K562 treated with DMSO at 1 percent for 12 hours (cell line): ENCODE measurements around the gene TGM1. TPM values are rescaled to one million over a fixed set of nuclear protein-coding genes. Genes with fewer than 3 reads are reported as not detected.

Experiments used
- total RNA-seq: library from RNA; unstranded; fragments of 300-600 nt; gene quantifications from 2 replicates; pipeline ENCODE4 v1.2.3, GENCODE V29; 2022; ENCODE audit not compliant: insufficient read depth

The TGM1 gene
- total RNA-seq = 0.58 TPM in 1 of 2 replicates, not detected in the other

GRCh38 chr14:24262821-24263733 is at the start of gene TGM1:
Gene TGM1, minus strand, starts transcription at chr14:24263177. Its CDS starts 825 bp downstream, at chr14:24262352.

GRCh38 chr14:24310646-24311604 is 47.9 kb upstream of the TGM1 start, which contains the start of gene LTB4R:
Gene LTB4R, plus strand, starts transcription at chr14:24311502. Its CDS starts 4,150 bp downstream, at chr14:24315652.

GRCh38 chr14:24309538-24310264 is 46.7 kb upstream of the TGM1 start, which contains the start of gene LTB4R2:
Gene LTB4R2, plus strand, starts transcription at chr14:24310140. Its CDS starts 525 bp downstream, at chr14:24310665.

GRCh38 chr14:24307575-24308341 is 44.8 kb upstream of the TGM1 start, which contains the start of gene CIDEB:
Gene CIDEB, minus strand, starts transcription at chr14:24307977. Its CDS starts 119 bp downstream, at chr14:24307858.

GRCh38 chr14:24299255-24300191 is 36.5 kb upstream of the TGM1 start, which contains the start of the genes DHRS1 and NOP9:
Gene DHRS1, minus strand, starts transcription at chr14:24299780. Its CDS starts 674 bp downstream, at chr14:24299106.
Gene NOP9, plus strand, starts transcription at chr14:24299850. Its CDS starts 105 bp downstream, at chr14:24299955.

GRCh38 chr14:24271134-24271833 is 8.3 kb upstream of the TGM1 start, which contains the start of gene RABGGTA:
Gene RABGGTA, minus strand, starts transcription at chr14:24271597. Its CDS starts 482 bp downstream, at chr14:24271115.

GRCh38 chr14:24232645-24233537 is 30.1 kb downstream of the TGM1 start, which contains the start of gene GMPR2:
Gene GMPR2, plus strand, starts transcription at chr14:24232929. Its CDS starts 325 bp downstream, at chr14:24233254.

GRCh38 chr14:24232121-24232644 is 30.8 kb downstream of the TGM1 start, which contains the start of gene NEDD8:
Gene NEDD8, minus strand, starts transcription at chr14:24232367. Its CDS starts 100 bp downstream, at chr14:24232267.

GRCh38 chr14:24215495-24216344 is 47.3 kb downstream of the TGM1 start, which contains the start of gene MDP1:
Gene MDP1, minus strand, starts transcription at chr14:24216066. Its CDS starts 111 bp downstream, at chr14:24215955.

GRCh38 chr14:24212924-24213865 is 49.8 kb downstream of the TGM1 start, which contains the start of gene CHMP4A:
Gene CHMP4A, minus strand, starts transcription at chr14:24213488. Its CDS starts 49 bp downstream, at chr14:24213439.

Other genes starting within 250 kb of the TGM1 start
- gene CARMIL3, start 211.2 kb downstream of the TGM1 start, total RNA-seq = 0.28 and 0.36 TPM in 2 replicates
- not detected in 2 replicates for gene CPNE6, start 191.6 kb downstream of the TGM1 start, total RNA-seq
- gene PCK2, start 168.9 kb downstream of the TGM1 start, total RNA-seq = 81.1 and 86.3 TPM in 2 replicates
- 24.1 and 44.4 TPM in 2 replicates for gene DCAF11, start 148.4 kb downstream of the TGM1 start, total RNA-seq
- gene NRL, start 148.2 kb downstream of the TGM1 start, total RNA-seq = 1.7 and 2.1 TPM in 2 replicates
- not detected in 2 replicates for gene FITM1, start 132.5 kb downstream of the TGM1 start, total RNA-seq
- 173 and 189 TPM in 2 replicates for gene PSME1, start 127.0 kb downstream of the TGM1 start, total RNA-seq
- gene EMC9, start 121.6 kb downstream of the TGM1 start, total RNA-seq = 41.4 and 46.4 TPM in 2 replicates
- 145 and 149 TPM in 2 replicates for gene PSME2, start 116.6 kb downstream of the TGM1 start, total RNA-seq
- 31.0 and 40.2 TPM in 2 replicates for gene RNF31, start 115.7 kb downstream of the TGM1 start, total RNA-seq
- 12.0 and 15.5 TPM in 2 replicates for gene IRF9, start 101.9 kb downstream of the TGM1 start, total RNA-seq
- gene REC8, start 91.1 kb downstream of the TGM1 start, total RNA-seq = 0.75 and 2.7 TPM in 2 replicates
- 12.2 and 13.1 TPM in 2 replicates for gene IPO4, start 74.4 kb downstream of the TGM1 start, total RNA-seq
- gene TM9SF1, start 67.7 kb downstream of the TGM1 start, total RNA-seq = 14.9 and 25.9 TPM in 2 replicates
- gene TSSK4, start 57.5 kb downstream of the TGM1 start, total RNA-seq = 0.67 TPM in 1 of 2 replicates, not detected in the other
- 56.6 and 66.5 TPM in 2 replicates for gene CHMP4A, start 49.7 kb downstream of the TGM1 start, total RNA-seq
- 3.7 and 15.6 TPM in 2 replicates for gene MDP1, start 47.1 kb downstream of the TGM1 start, total RNA-seq
- gene NEDD8, start 30.8 kb downstream of the TGM1 start, total RNA-seq = 134 and 179 TPM in 2 replicates
- 47.9 and 58.1 TPM in 2 replicates for gene GMPR2, start 30.2 kb downstream of the TGM1 start, total RNA-seq
- gene TINF2, start 20.6 kb downstream of the TGM1 start, total RNA-seq = 17.2 and 19.4 TPM in 2 replicates
- gene RABGGTA, start 8.4 kb upstream of the TGM1 start, total RNA-seq = 17.9 and 19.6 TPM in 2 replicates
- 37.2 and 42.4 TPM in 2 replicates for gene DHRS1, start 36.6 kb upstream of the TGM1 start, total RNA-seq
- gene NOP9, start 36.7 kb upstream of the TGM1 start, total RNA-seq = 3.9 and 10.9 TPM in 2 replicates
- not detected in 2 replicates for gene CIDEB, start 44.8 kb upstream of the TGM1 start, total RNA-seq
- 2.5 and 11.2 TPM in 2 replicates for gene LTB4R2, start 47.0 kb upstream of the TGM1 start, total RNA-seq
- gene LTB4R, start 48.3 kb upstream of the TGM1 start, total RNA-seq = 4.1 and 6.5 TPM in 2 replicates
- gene ADCY4, start 71.9 kb upstream of the TGM1 start, total RNA-seq = not detected in 2 replicates
- 0.67 TPM in 1 of 2 replicates, not detected in the other for gene RIPK3, start 76.8 kb upstream of the TGM1 start, total RNA-seq
- gene NFATC4, start 105.0 kb upstream of the TGM1 start, total RNA-seq = 1.1 and 1.3 TPM in 2 replicates
- 0.40 and 1.1 TPM in 2 replicates for gene NYNRIN, start 135.8 kb upstream of the TGM1 start, total RNA-seq
- gene CBLN3, start 166.5 kb upstream of the TGM1 start, total RNA-seq = 0.26 TPM in 1 of 2 replicates, not detected in the other
- 10.6 and 46.8 TPM in 2 replicates for gene KHNYN, start 166.8 kb upstream of the TGM1 start, total RNA-seq
- gene SDR39U1, start 179.6 kb upstream of the TGM1 start, total RNA-seq = 50.9 and 59.5 TPM in 2 replicates
- gene CMA1, start 245.1 kb upstream of the TGM1 start, total RNA-seq = not detected in 2 replicates